IPS-18a (cell line): Measurements from ENCODE around the gene ARHGAP8.
"Not testable (repeated sequence)": the region's sequence is repeated elsewhere in the genome, so short reads cannot be mapped to it uniquely, and the experiment has no call there.

Experiments
- H3K27ac ChIP-seq: one replicate; pipeline ENCODE4 v1.5.1; 2013; ENCODE audit warnings: low read length
- H3K27me3 ChIP-seq: one replicate; pipeline ENCODE4 v1.6.1; 2013; ENCODE audit warnings: mild to moderate bottlenecking, low read length; ENCODE audit not compliant: control insufficient read depth, insufficient read depth
- H3K36me3 ChIP-seq: one replicate; pipeline ENCODE4 v1.6.1; 2013; ENCODE audit warnings: low read depth, low read length; ENCODE audit not compliant: control insufficient read depth
- H3K4me1 ChIP-seq: one replicate; pipeline ENCODE4 v1.6.1; 2013; ENCODE audit warnings: low read depth, low read length; ENCODE audit not compliant: control insufficient read depth
- H3K4me3 ChIP-seq: one replicate; pipeline ENCODE4 v1.5.1; 2013; ENCODE audit warnings: low read length
- H3K9ac ChIP-seq: one replicate; pipeline ENCODE4 v1.6.1; 2013; ENCODE audit warnings: mild to moderate bottlenecking, low read length, moderate library complexity
- H3K9me3 ChIP-seq: one replicate; pipeline ENCODE4 v1.6.1; 2013; ENCODE audit warnings: low read depth, low read length; ENCODE audit not compliant: control insufficient read depth

The ARHGAP8 gene

GRCh38 chr22:44799946-44800634, 47.7 kb downstream of the ARHGAP8 start:
- H3K4me1 ChIP-seq = peaks cover 15% of the 10 kb centered on the region
- H3K27me3 ChIP-seq = not testable (repeated sequence)

GRCh38 chr22:44801476-44801875, 49.1 kb downstream of the ARHGAP8 start:
- H3K9me3 ChIP-seq = no peaks in the 10 kb centered on the region
- no peaks in the 10 kb centered on the region for H3K36me3 ChIP-seq
- H3K9ac ChIP-seq = no peak overlapping the region
- peaks cover 3% of the 10 kb centered on the region for H3K4me1 ChIP-seq
- no peaks in the 10 kb centered on the region for H3K27me3 ChIP-seq
- no peak overlapping the region for H3K4me3 ChIP-seq
- H3K27ac ChIP-seq = no peak overlapping the region

More at GRCh38 chr22:44799946-44800634, 47.7 kb downstream of the ARHGAP8 start:
- H3K27ac ChIP-seq, H3K4me3 ChIP-seq, H3K9me3 ChIP-seq, H3K36me3 ChIP-seq, H3K9ac ChIP-seq: not testable (repeated sequence)

GRCh38 chr22:44802071-44802700, 49.8 kb downstream of the ARHGAP8 start:
- Histone ChIP-seq H3K4me1 (peaks cover 3% of the 10 kb centered on the region), H3K27ac (no peak overlapping the region), H3K4me3 (no peak overlapping the region), H3K9ac (no peak overlapping the region), H3K36me3 (no peaks in the 10 kb centered on the region), H3K9me3 (no peaks in the 10 kb centered on the region), H3K27me3 (no peaks in the 10 kb centered on the region)

- H3K27ac ChIP-seq = no peak overlapping the region
- H3K9me3 ChIP-seq = no peaks in the 10 kb centered on the region
- no peaks in the 10 kb centered on the region for H3K27me3 ChIP-seq
Measured at GRCh38 chr22:44802956-44803355, 50.6 kb downstream of the ARHGAP8 start.

DNA sequence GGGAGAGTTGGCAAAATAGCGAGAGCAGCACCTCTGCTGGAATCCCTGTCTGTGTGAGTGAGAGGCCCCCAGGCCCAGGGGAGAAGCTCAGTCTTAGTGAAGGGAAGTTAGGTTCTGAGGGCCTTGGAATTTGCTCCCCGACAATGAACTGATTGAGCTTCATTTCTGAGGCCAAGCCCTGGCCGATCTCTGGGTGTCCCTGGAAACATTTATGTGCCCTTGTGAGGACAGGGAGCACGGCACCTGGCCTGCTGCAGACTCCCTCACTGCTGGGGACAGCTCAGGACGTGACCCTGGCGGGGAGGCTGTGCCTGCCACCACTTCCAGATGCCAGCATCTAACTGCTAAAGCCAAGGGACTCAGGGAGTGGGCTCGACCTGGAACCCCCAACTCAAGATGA, 52.0 kb downstream of the ARHGAP8 start:
- H3K9ac ChIP-seq = no peak overlapping the region
- peaks cover 13% of the 10 kb centered on the region for H3K4me1 ChIP-seq
- H3K9me3 ChIP-seq = no peaks in the 10 kb centered on the region
- no peak overlapping the region for H3K27ac ChIP-seq
- H3K27me3 ChIP-seq = no peaks in the 10 kb centered on the region
- no peaks in the 10 kb centered on the region for H3K36me3 ChIP-seq
- no peak overlapping the region for H3K4me3 ChIP-seq

More at GRCh38 chr22:44802956-44803355, 50.6 kb downstream of the ARHGAP8 start:
- H3K4me3 ChIP-seq = no peak overlapping the region
- no peaks in the 10 kb centered on the region for H3K36me3 ChIP-seq
- H3K9ac ChIP-seq = no peak overlapping the region
- peaks cover 9% of the 10 kb centered on the region for H3K4me1 ChIP-seq

GRCh38 chr22:44805711-44806110, 53.3 kb downstream of the ARHGAP8 start:
- Histone ChIP-seq H3K4me1 (peaks cover 13% of the 10 kb centered on the region), H3K9me3 (no peaks in the 10 kb centered on the region), H3K27me3 (no peaks in the 10 kb centered on the region), H3K36me3 (no peaks in the 10 kb centered on the region), H3K27ac (no peak overlapping the region), H3K9ac (no peak overlapping the region), H3K4me3 (no peak overlapping the region)

GRCh38 chr22:44807232-44807631, 54.9 kb downstream of the ARHGAP8 start:
- Histone ChIP-seq H3K4me1 (peaks cover 13% of the 10 kb centered on the region), H3K27ac (no peak overlapping the region), H3K4me3 (no peak overlapping the region), H3K27me3 (no peaks in the 10 kb centered on the region), H3K36me3 (no peaks in the 10 kb centered on the region), H3K9me3 (no peaks in the 10 kb centered on the region), H3K9ac (no peak overlapping the region)

DNA sequence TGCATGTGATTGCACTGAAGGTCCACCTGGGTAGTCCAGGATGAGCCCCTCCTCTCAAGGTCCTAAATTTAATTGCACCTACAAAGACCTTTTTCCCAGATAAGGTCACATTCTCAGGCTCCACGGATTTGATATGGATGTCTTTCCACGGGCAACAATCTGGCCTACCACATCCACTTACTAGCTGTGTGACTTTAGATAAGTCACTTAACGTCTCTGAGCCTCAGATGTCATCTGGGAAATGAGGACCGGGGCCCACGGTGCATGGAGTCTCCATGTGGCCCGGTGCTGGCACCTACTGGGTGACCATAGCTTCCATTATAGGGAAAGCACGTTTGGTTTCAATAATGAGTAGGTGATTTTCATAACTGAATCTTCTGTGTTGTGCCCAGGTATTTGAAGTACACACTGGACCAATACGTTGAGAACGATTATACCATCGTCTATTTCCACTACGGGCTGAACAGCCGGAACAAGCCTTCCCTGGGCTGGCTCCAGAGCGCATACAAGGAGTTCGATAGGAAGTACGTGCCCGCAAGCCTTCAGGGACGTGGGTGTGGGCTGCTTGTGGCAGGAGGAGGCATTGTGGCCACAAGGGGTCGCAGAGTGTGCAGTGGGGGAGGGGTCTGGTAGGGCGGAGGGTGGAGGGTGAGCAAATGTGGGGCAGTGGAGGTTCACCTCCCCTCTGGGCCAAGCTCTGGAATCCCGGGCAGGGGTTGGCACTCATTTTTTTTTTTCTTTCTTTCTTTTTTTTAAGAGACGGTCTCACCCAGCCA, 55.7 kb downstream of the ARHGAP8 start:
- no peaks in the 10 kb centered on the region for H3K36me3 ChIP-seq
- H3K27ac ChIP-seq = no peak overlapping the region
- no peak overlapping the region for H3K9ac ChIP-seq
- H3K27me3 ChIP-seq = no peaks in the 10 kb centered on the region
- H3K4me3 ChIP-seq = no peak overlapping the region
- peaks cover 13% of the 10 kb centered on the region for H3K4me1 ChIP-seq
- no peaks in the 10 kb centered on the region for H3K9me3 ChIP-seq

GRCh38 chr22:44809456-44809855, 57.1 kb downstream of the ARHGAP8 start:
- no peak overlapping the region for H3K9ac ChIP-seq

GRCh38 chr22:44811141-44811540, 58.8 kb downstream of the ARHGAP8 start:
- H3K4me3 ChIP-seq = no peak overlapping the region
- H3K4me1 ChIP-seq = peaks cover 13% of the 10 kb centered on the region
- no peak overlapping the region for H3K9ac ChIP-seq
- no peak overlapping the region for H3K27ac ChIP-seq
- H3K27me3 ChIP-seq = no peaks in the 10 kb centered on the region
- H3K36me3 ChIP-seq = no peaks in the 10 kb centered on the region
- H3K9me3 ChIP-seq = no peaks in the 10 kb centered on the region

More at GRCh38 chr22:44809456-44809855, 57.1 kb downstream of the ARHGAP8 start:
- H3K4me1 ChIP-seq = peaks cover 13% of the 10 kb centered on the region
- H3K36me3 ChIP-seq = no peaks in the 10 kb centered on the region
- no peaks in the 10 kb centered on the region for H3K27me3 ChIP-seq
- H3K4me3 ChIP-seq = no peak overlapping the region
- H3K27ac ChIP-seq = no peak overlapping the region
- no peaks in the 10 kb centered on the region for H3K9me3 ChIP-seq

DNA sequence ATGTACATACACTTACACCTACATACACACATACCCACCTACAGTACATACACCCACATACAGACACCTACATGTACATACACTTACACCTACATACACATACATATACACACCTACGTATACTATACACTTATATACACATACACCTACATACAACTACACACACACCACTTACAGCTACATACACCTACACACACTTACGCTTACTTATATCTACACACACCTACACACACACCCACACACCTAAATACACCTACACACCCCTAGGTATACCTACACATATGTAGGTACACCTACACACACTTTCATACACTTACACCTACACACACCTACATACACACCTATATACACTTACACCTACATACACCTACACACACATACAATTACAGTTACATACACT, 61.0 kb downstream of the ARHGAP8 start:
- Histone ChIP-seq H3K9me3 (no peaks in the 10 kb centered on the region), H3K9ac (no peak overlapping the region), H3K27ac (no peak overlapping the region), H3K4me3 (no peak overlapping the region), H3K36me3 (no peaks in the 10 kb centered on the region), H3K27me3 (no peaks in the 10 kb centered on the region), H3K4me1 (no peaks in the 10 kb centered on the region)
